K562 (cell line): ENCODE data around the gene HSPA5. TPM values are rescaled to one million over a fixed set of nuclear protein-coding genes. Genes with fewer than 3 reads are reported as not detected.

ENCODE experiments used
- ATF6 ChIP-seq: sonication (generic); formaldehyde crosslinking; IDR thresholded peaks from 2 replicates; pipeline ENCODE4 v1.4.0; 2020; ENCODE audit warnings: mild to moderate bottlenecking, missing genetic modification reagents
- CBX3 ChIP-seq, 2 experiments: IDR thresholded peaks; 1 replicate in 1 of 2; 2 replicates in 1 of 2; pipeline ENCODE4 v1.6.1; 2012; ENCODE audit warnings: inconsistent platforms in 2 of 2, low read length in 2 of 2, borderline replicate concordance in 1 of 2, control low read depth in 1 of 2
- FOXA1 ChIP-seq: fragments of 450-650 bp; IDR thresholded peaks from 2 replicates; pipeline ENCODE4 v1.6.1; 2016; ENCODE audit warnings: mild to moderate bottlenecking, borderline replicate concordance
- GTF2F1 ChIP-seq: IDR thresholded peaks from 2 replicates; pipeline ENCODE4 v1.6.1; 2011; ENCODE audit warnings: low read depth, low read length, improper control_type of control experiment
- ILF3 ChIP-seq: fragments of 450-650 bp; IDR thresholded peaks from 2 replicates; pipeline ENCODE4 v1.6.1; 2018; ENCODE audit warnings: antibody characterized with exemption, mild to moderate bottlenecking, moderate library complexity, borderline replicate concordance
- NRF1 ChIP-seq, 2 experiments: fragments of 450-650 bp; IDR thresholded peaks in 1 of 2; conservative IDR thresholded peaks in 1 of 2; 2 replicates each; pipeline ENCODE4 v1.6.1; 2014; ENCODE audit warnings: mild to moderate bottlenecking in 2 of 2
- RBM17 ChIP-seq: fragments of 200-400 bp; formaldehyde crosslinking; IDR thresholded peaks from 2 replicates; pipeline ENCODE4 v1.6.1; 2017; ENCODE audit warnings: low read depth, mild to moderate bottlenecking, low read length, borderline replicate concordance
- TRIM28 ChIP-seq: fragments of 450-650 bp; IDR thresholded peaks from 2 replicates; pipeline ENCODE4 v1.6.1; 2017
- ZBTB34 ChIP-seq: fragments of 250-450 bp; sonication (Bioruptor Pico); IDR thresholded peaks from 2 replicates; pipeline ENCODE4 v1.8.0; 2021; ENCODE audit warnings: mild to moderate bottlenecking, moderate library complexity
- ZBTB8A ChIP-seq: fragments of 450-650 bp; IDR thresholded peaks from 2 replicates; pipeline ENCODE4 v1.6.1; 2018; ENCODE audit warnings: mild to moderate bottlenecking, moderate library complexity; ENCODE audit not compliant: partially characterized antibody
- ZC3H11A ChIP-seq: IDR thresholded peaks from 2 replicates; pipeline ENCODE4 v1.6.1; 2012; ENCODE audit warnings: low read depth, low read length, improper control_type of control experiment
- ZNF282 ChIP-seq: sonication (generic); formaldehyde crosslinking; IDR thresholded peaks from 2 replicates; pipeline ENCODE4 v1.8.1; 2023; ENCODE audit warnings: missing genetic modification reagents
- ZNF311 ChIP-seq: fragments of 250-450 bp; sonication (Bioruptor Pico); IDR thresholded peaks from 2 replicates; pipeline ENCODE4 v1.4.0; 2020; ENCODE audit warnings: mild to moderate bottlenecking, moderate library complexity
- polyA plus RNA-seq, 8 experiments: library from polyadenylated mRNA; depleted of rRNA in 4 of 8; stranded (reverse) in 5 of 8; unstranded in 3 of 8; fragments of >200 nt; fragmentation: Nextera tagmentation in 2 of 8; fragmentation: Illumina TruSeq in 1 of 8; extraction: Ambion mirVana in 2 of 8; extraction: Trizol in 1 of 8; gene quantifications; 2 replicates each; pipeline versions ENCODE4 v1.2.1 to v1.2.3, GENCODE V29; 2011 to 2014; ENCODE audit warnings: inconsistent platforms in 1 of 8, missing spikeins in 1 of 8
- total RNA-seq, 7 experiments: library from RNA; depleted of rRNA in 6 of 7; stranded (reverse); fragments of >200 nt in 6 of 7; fragmentation: Illumina TruSeq in 2 of 7; extraction: Trizol in 2 of 7; gene quantifications; 2 replicates each; pipeline versions ENCODE4 v1.2.1 to v1.2.3, GENCODE V29; 2011 to 2021; ENCODE audit warnings: low replicate concordance in 1 of 7

The HSPA5 gene
- total and polyA plus RNA-seq, 9 of the 15 experiments (the other 6 are each of a cell fraction or from before 2014, with no cell fraction given), result 48.0 to 265 (median 113) TPM

DNA sequence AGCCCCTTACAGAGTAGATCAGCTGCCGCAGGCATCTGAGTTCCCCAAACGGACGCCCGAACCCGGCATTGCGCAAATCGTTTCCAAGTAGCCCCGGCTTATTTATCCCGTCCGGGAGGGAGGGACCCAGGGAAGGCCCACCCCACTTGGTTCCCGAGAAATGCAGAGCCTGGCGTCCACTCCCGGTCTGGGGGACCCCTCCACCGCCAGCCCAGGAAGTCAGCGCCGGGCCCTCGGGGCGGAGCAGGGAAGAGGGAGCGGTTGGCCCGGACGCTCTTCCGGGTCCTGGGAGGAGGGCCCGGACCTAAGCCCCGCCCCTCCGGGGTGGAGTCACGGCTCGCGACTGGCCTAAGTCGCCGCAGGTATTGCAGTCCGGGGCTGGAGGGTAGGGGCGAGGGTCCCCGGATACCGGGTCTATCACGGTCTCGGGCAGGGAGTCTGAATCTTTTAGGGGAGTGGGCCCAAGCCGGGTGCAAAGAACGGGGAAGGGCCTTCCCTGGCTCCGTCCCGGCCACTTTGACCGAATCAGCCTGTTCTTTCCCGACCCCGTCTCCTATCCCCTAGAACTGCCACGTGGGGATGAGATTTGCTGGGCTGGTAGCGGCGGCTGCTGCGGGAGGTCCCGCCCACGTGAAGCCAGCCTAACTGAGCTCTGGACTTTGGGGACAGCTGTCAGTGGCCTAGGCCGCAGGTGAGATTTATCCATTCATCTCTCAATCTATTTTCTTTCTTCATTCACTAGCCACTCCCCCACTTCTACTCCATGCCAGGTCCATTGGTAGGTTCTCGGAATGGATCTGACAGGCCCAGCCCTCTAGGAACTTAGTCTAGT is 40.7 kb downstream of the HSPA5 start, which contains the start of gene RABEPK (continued):
- no peak for TF ChIP-seq ZBTB34 (CRISPR knock-in tag)
- TF ChIP-seq TRIM28, result no peak
- no peak for TF ChIP-seq GTF2F1
- TF ChIP-seq NRF1 (conservative IDR thresholded peaks at IDR 0.05 in 1 of 2, IDR thresholded peaks at IDR 0.05 in 1 of 2), result no peak; a peak in 2 of 4 replicates
- no peak; a peak in 1 of 3 replicates for TF ChIP-seq CBX3 (IDR thresholded peaks at IDR 0.05; ENCODE audit: borderline replicate concordance in 1 of 2, low read length in 2 of 2)
- no peak for TF ChIP-seq ZC3H11A
- TF ChIP-seq ZNF311 (CRISPR knock-in tag), result no peak
- TF ChIP-seq ATF6 (CRISPR knock-in tag), result no peak
- no peak for TF ChIP-seq ILF3
- TF ChIP-seq RBM17, result no peak
- no peak for TF ChIP-seq FOXA1
- TF ChIP-seq ZNF282 (CRISPR knock-in tag), result no peak
- no peak for TF ChIP-seq ZBTB8A
